NAMALWA (cell line): ENCODE measurements around the gene NTM.

Experiments
- DNase-seq: peaks from one replicate; pipeline ENCODE4 v3.0.0-alpha.2; 2015; ENCODE audit warnings: low spot score

NTM gene

GRCh38 chr11:132154781-132155180 is 784.4 kb downstream of the NTM start:
- DNase-seq = no peak

GRCh38 chr11:132158091-132158490 is 787.7 kb downstream of the NTM start:
- DNase-seq = peak; percentile 35

GRCh38 chr11:132158696-132159095 is 788.3 kb downstream of the NTM start:
- DNase-seq = no peak

- no peak for DNase-seq
Measured at GRCh38 chr11:132161403-132162078, 791.1 kb downstream of the NTM start.

- no peak for DNase-seq
Measured at GRCh38 chr11:132168344-132168981, 798.0 kb downstream of the NTM start.

GRCh38 chr11:132171031-132171430 is 800.6 kb downstream of the NTM start:
- no peak for DNase-seq

- DNase-seq = no peak
Measured at GRCh38 chr11:132174362-132175255, 804.2 kb downstream of the NTM start.

GRCh38 chr11:132177106-132177505 is 806.7 kb downstream of the NTM start:
- peak; percentile 20 for DNase-seq

GRCh38 chr11:132184079-132184478 is 813.7 kb downstream of the NTM start:
- DNase-seq = no peak

GRCh38 chr11:132185726-132186592 is 815.5 kb downstream of the NTM start:
- DNase-seq = no peak

- DNase-seq = no peak
Measured at GRCh38 chr11:132186699-132187098, 816.3 kb downstream of the NTM start.

GRCh38 chr11:132187386-132187785 is 817.0 kb downstream of the NTM start:
- no peak for DNase-seq

GRCh38 chr11:132187814-132188213 is 817.4 kb downstream of the NTM start:
- DNase-seq = no peak

- no peak for DNase-seq
Measured at GRCh38 chr11:132196928-132197327, 826.5 kb downstream of the NTM start.

GRCh38 chr11:132200353-132200936 is 830.0 kb downstream of the NTM start:
- no peak for DNase-seq

GRCh38 chr11:132202621-132203020 is 832.2 kb downstream of the NTM start:
- DNase-seq = no peak

GRCh38 chr11:132205006-132205405 is 834.6 kb downstream of the NTM start:
- DNase-seq = no peak

GRCh38 chr11:132205496-132205895 is 835.1 kb downstream of the NTM start:
- no peak for DNase-seq

GRCh38 chr11:132206993-132207392 is 836.6 kb downstream of the NTM start:
- no peak for DNase-seq

GRCh38 chr11:132208477-132209055 is 838.2 kb downstream of the NTM start:
- DNase-seq = no peak

GRCh38 chr11:132211479-132211878 is 841.1 kb downstream of the NTM start:
- no peak for DNase-seq
